Smooth muscle cell (in vitro differentiated cells): ENCODE results near the gene RIC3. TPM values are rescaled to one million over a fixed set of nuclear protein-coding genes. Genes with fewer than 3 reads are reported as not detected.

Experiments used
- DNase-seq: peaks from one replicate; lab custom pipeline; 2025; ENCODE audit not compliant: unreplicated experiment; lab: John Stamatoyannopoulos, UW
- H2AFZ ChIP-seq: fragments of 200-600 bp; sonication (generic); 2 replicates; pipeline ENCODE4 v1.6.0; 2016; ENCODE audit warnings: antibody characterized with exemption, low read depth, mild to moderate bottlenecking
- H3F3A ChIP-seq: fragments of 200-600 bp; sonication (generic); 2 replicates; pipeline ENCODE4 v1.6.0; 2017; ENCODE audit warnings: antibody characterized with exemption, low read depth
- H3K27ac ChIP-seq: fragments of 200-600 bp; sonication (generic); 2 replicates; pipeline ENCODE4 v1.5.1; 2016; ENCODE audit warnings: low read depth, mild to moderate bottlenecking
- H3K27me3 ChIP-seq: fragments of 200-600 bp; sonication (generic); 2 replicates; pipeline ENCODE4 v1.6.1; 2016; ENCODE audit warnings: low read depth, mild to moderate bottlenecking
- H3K36me3 ChIP-seq: fragments of 200-600 bp; sonication (generic); 2 replicates; pipeline ENCODE4 v1.5.1; 2016; ENCODE audit warnings: low read depth
- H3K4me1 ChIP-seq: fragments of 200-600 bp; sonication (generic); 2 replicates; pipeline ENCODE4 v1.5.1; 2016; ENCODE audit warnings: low read depth
- H3K4me2 ChIP-seq: fragments of 200-600 bp; sonication (generic); 2 replicates; pipeline ENCODE4 v1.6.0; 2016; ENCODE audit warnings: mild to moderate bottlenecking
- H3K4me3 ChIP-seq: fragments of 200-600 bp; sonication (generic); 2 replicates; pipeline ENCODE4 v1.5.1; 2016; ENCODE audit warnings: mild to moderate bottlenecking
- H3K79me2 ChIP-seq: fragments of 200-600 bp; sonication (generic); 2 replicates; pipeline ENCODE4 v1.6.0; 2016; ENCODE audit warnings: low read depth, mild to moderate bottlenecking
- H3K9ac ChIP-seq: fragments of 200-600 bp; sonication (generic); 2 replicates; pipeline ENCODE4 v1.6.0; 2016; ENCODE audit warnings: low read depth
- H3K9me3 ChIP-seq: fragments of 200-600 bp; sonication (generic); replicated peaks from 2 replicates; pipeline ENCODE4 v1.5.1; 2016; ENCODE audit warnings: low read depth
- H4K20me1 ChIP-seq: fragments of 200-600 bp; sonication (generic); 2 replicates; pipeline ENCODE4 v1.6.0; 2016; ENCODE audit warnings: low read depth
- whole genome bisulfite sequencing: methylation state at CpG from one replicate; pipeline ENCODE4 v1.1.7; 2016; ENCODE audit warnings: low lambda C conversion rate; 5-methylcytosine and 5-hydroxymethylcytosine counted together
- polyA plus RNA-seq: library from polyadenylated mRNA; unstranded; fragments of >200 nt; fragmentation: Nextera tagmentation; extraction: Ambion mirVana; gene quantifications from 2 replicates; pipeline ENCODE4 v1.2.1, GENCODE V29; 2016
- total RNA-seq: library from RNA; depleted of rRNA; stranded (reverse); fragments of >200 nt; gene quantifications from 2 replicates; pipeline ENCODE4 v1.2.3, GENCODE V29; 2014
- TF ChIP-seq, protein P1 (sequence below): fragments of 200-600 bp; sonication (generic); IDR thresholded peaks from 2 replicates; pipeline ENCODE4 v1.5.1; 2017; ENCODE audit warnings: borderline replicate concordance, mild to moderate bottlenecking, antibody characterized with exemption; ENCODE audit not compliant: insufficient read depth, poor library complexity, severe bottlenecking

RIC3 gene
- total and polyA plus RNA-seq, 2 experiments from 2014 or later = 0.35 to 3.1 TPM

DNA sequence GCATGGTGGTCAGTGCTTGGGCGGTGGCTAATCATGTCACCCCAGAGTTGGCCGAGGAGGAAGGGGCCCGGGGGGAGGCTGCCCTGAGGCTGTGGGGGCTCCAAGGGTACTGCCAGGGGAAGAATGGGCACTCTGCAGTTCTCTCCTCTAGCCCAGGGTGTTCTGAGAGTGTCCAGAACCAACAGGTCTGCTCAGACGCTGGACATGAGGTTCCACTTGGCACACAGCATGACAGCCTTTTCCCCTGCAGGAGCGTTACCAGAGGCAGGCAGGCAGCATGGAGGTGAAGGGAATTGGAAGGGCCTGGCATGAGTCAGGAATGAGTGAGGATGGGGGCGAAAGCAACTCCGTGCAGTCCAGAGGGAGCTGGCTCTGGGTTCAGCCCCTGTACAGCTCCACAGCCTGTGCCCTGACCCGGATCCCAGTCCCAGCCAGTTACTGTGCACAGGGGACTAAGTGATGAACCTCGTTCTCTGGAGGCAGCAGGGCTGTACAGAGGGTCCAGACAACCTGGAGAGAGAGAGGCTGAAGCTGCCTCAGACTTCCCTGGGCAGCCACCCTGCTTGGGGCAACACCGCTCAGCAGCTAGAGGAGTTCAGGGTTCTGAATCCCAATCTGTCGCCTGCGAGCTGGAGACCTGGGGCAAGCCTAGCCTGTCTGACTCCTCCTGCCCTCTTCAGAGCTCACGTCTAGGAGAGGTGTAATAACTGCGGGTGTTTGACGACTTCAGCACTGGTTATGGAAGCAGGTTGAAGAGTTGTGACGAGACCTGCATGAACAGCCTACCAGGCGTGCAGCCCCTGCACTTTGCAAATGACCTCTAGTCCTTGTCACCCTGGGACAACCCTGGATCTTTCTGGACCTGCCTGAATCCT lies 102.6 kb downstream of the RIC3 start:
- no peaks in the 10 kb centered on the region for H3K36me3 ChIP-seq
- H3K79me2 ChIP-seq = no peaks in the 10 kb centered on the region
- no peaks in the 10 kb centered on the region for H3K27me3 ChIP-seq
- H3K9me3 ChIP-seq = no peaks in the 10 kb centered on the region
- DNase-seq = no peak
- TF ChIP-seq, protein P1, sequence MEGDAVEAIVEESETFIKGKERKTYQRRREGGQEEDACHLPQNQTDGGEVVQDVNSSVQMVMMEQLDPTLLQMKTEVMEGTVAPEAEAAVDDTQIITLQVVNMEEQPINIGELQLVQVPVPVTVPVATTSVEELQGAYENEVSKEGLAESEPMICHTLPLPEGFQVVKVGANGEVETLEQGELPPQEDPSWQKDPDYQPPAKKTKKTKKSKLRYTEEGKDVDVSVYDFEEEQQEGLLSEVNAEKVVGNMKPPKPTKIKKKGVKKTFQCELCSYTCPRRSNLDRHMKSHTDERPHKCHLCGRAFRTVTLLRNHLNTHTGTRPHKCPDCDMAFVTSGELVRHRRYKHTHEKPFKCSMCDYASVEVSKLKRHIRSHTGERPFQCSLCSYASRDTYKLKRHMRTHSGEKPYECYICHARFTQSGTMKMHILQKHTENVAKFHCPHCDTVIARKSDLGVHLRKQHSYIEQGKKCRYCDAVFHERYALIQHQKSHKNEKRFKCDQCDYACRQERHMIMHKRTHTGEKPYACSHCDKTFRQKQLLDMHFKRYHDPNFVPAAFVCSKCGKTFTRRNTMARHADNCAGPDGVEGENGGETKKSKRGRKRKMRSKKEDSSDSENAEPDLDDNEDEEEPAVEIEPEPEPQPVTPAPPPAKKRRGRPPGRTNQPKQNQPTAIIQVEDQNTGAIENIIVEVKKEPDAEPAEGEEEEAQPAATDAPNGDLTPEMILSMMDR = no peak
- H3K4me2 ChIP-seq = no peak overlapping the region
- H2AFZ ChIP-seq = no peak overlapping the region
- peaks cover 12% of the 10 kb centered on the region for H3K4me1 ChIP-seq
- H3K4me3 ChIP-seq = no peak overlapping the region
- WGBS = 90% methylated on average over 17 of the region's 17 CpGs
- no peaks in the 10 kb centered on the region for H4K20me1 ChIP-seq
- no peak overlapping the region for H3K27ac ChIP-seq
- no peak overlapping the region for H3K9ac ChIP-seq
- H3F3A ChIP-seq = no peaks in the 10 kb centered on the region

DNA sequence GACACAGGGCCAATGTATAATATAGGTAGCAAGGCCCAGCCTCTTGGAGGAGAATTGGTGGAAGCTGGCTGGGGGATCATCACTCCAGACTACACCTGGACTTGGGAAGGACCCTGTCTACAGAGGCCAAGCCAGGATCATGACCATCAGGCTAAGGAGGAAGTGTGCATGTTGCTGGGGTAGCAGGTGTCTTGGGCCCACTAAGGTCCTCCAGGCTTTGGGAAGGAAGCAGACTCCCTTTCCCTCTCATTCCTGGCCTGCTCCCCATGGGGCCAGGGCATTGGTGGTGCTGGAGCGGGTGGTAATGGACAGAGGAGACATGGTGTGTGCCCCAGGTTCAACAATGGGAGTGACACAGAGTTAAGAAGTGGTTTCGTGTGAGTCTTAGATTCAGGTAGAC lies 103.8 kb downstream of the RIC3 start:
- Histone ChIP-seq H2AFZ (no peak overlapping the region), H3K27ac (no peak overlapping the region), H3K27me3 (no peaks in the 10 kb centered on the region), H3K9ac (no peak overlapping the region), H3K36me3 (no peaks in the 10 kb centered on the region), H3K4me1 (peaks cover 16% of the 10 kb centered on the region), H3K4me3 (no peak overlapping the region), H3K79me2 (no peaks in the 10 kb centered on the region), H3K4me2 (no peak overlapping the region), H3K9me3 (no peaks in the 10 kb centered on the region), H4K20me1 (no peaks in the 10 kb centered on the region), H3F3A (no peaks in the 10 kb centered on the region)
- 100% methylated on average over 2 of the region's 2 CpGs for WGBS
- no peak for DNase-seq
- TF ChIP-seq, protein P1 = no peak

DNA sequence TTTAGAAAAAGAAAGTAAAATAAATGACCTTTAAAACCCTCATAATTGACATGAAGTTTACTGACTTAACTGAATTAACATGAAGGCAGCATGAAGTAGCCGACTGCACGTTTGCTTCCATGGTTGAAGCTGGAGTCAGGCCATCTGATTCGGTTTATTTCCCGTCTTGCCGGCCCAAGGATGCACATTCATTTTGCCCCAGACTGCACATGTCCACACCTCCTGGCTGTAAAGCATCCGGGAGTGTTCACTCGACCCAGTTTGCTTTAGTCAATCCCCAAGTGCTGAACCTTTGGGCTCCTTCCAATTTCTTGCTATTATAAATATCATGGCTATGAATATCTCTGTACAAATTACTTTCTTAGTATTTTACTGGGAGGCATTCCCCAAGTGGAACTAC lies 105.5 kb downstream of the RIC3 start:
- H3K36me3 ChIP-seq = no peaks in the 10 kb centered on the region
- H3K27ac ChIP-seq = no peak overlapping the region
- no peaks in the 10 kb centered on the region for H3K9me3 ChIP-seq
- no peak overlapping the region for H3K4me2 ChIP-seq
- no peaks in the 10 kb centered on the region for H3F3A ChIP-seq
- no peaks in the 10 kb centered on the region for H3K79me2 ChIP-seq
- H2AFZ ChIP-seq = no peak overlapping the region
- 83% methylated on average over 7 of the region's 7 CpGs for WGBS
- peaks cover 4% of the 10 kb centered on the region for H3K4me1 ChIP-seq
- TF ChIP-seq, protein P1 = no peak
- DNase-seq = no peak
- no peaks in the 10 kb centered on the region for H4K20me1 ChIP-seq
- H3K9ac ChIP-seq = no peak overlapping the region
- no peaks in the 10 kb centered on the region for H3K27me3 ChIP-seq
- no peak overlapping the region for H3K4me3 ChIP-seq
